GM18511 (cell line): ENCODE results near the gene ANKRD18A.
"Not testable (repeated sequence)": the region's sequence is repeated elsewhere in the genome, so short reads cannot be mapped to it uniquely, and the experiment has no call there.

Experiments used
- ATAC-seq: cut with Tn5 transposase; IDR thresholded peaks from one replicate; pipeline ENCODE4 v1.9.1; 2021; ENCODE audit warnings: mild to moderate bottlenecking, moderate library complexity; ENCODE audit not compliant: unreplicated experiment

Gene ANKRD18A

GRCh38 chr9:38629511-38629910, 9.1 kb upstream of the ANKRD18A start:
- ATAC-seq, result no peak

- ATAC-seq, result no peak
Observed at GRCh38 chr9:38626006-38626405, 5.6 kb upstream of the ANKRD18A start.

GRCh38 chr9:38622951-38623350, 2.6 kb upstream of the ANKRD18A start:
- ATAC-seq, result no peak

GRCh38 chr9:38622288-38622674, 1.9 kb upstream of the ANKRD18A start:
- no peak for ATAC-seq

GRCh38 chr9:38621434-38622287, 1.3 kb upstream of the ANKRD18A start:
- ATAC-seq, result peak; percentile 50

GRCh38 chr9:38619556-38620447, 594 bp downstream of the ANKRD18A start:
- ATAC-seq, result no peak

- ATAC-seq, result not testable (repeated sequence)
Observed at GRCh38 chr9:38598029-38598745, 22.2 kb downstream of the ANKRD18A start.

- ATAC-seq, result not testable (repeated sequence)
Observed at GRCh38 chr9:38595117-38595516, 25.3 kb downstream of the ANKRD18A start.

GRCh38 chr9:38591346-38592063, 28.9 kb downstream of the ANKRD18A start:
- ATAC-seq, result not testable (repeated sequence)

GRCh38 chr9:38583765-38584164, 36.6 kb downstream of the ANKRD18A start:
- ATAC-seq, result not testable (repeated sequence)

- ATAC-seq, result not testable (repeated sequence)
Observed at GRCh38 chr9:38580112-38580511, 40.3 kb downstream of the ANKRD18A start.

GRCh38 chr9:38576181-38576580, 44.2 kb downstream of the ANKRD18A start:
- not testable (repeated sequence) for ATAC-seq

GRCh38 chr9:38566048-38566447, 54.3 kb downstream of the ANKRD18A start:
- ATAC-seq, result not testable (repeated sequence)

GRCh38 chr9:38565178-38565577, 55.2 kb downstream of the ANKRD18A start:
- ATAC-seq, result not testable (repeated sequence)

- not testable (repeated sequence) for ATAC-seq
Observed at GRCh38 chr9:38563911-38564310, 56.5 kb downstream of the ANKRD18A start.

GRCh38 chr9:38561134-38561533, 59.3 kb downstream of the ANKRD18A start:
- ATAC-seq, result not testable (repeated sequence)

GRCh38 chr9:38559172-38559571, 61.2 kb downstream of the ANKRD18A start:
- ATAC-seq, result not testable (repeated sequence)

GRCh38 chr9:38557746-38558145, 62.6 kb downstream of the ANKRD18A start:
- ATAC-seq, result not testable (repeated sequence)

GRCh38 chr9:38554966-38555365, 65.4 kb downstream of the ANKRD18A start:
- not testable (repeated sequence) for ATAC-seq

- not testable (repeated sequence) for ATAC-seq
Observed at GRCh38 chr9:38553019-38553418, 67.4 kb downstream of the ANKRD18A start.
